Natural killer cell treated with Interleukin-12 subunit alpha and Interleukin-12 subunit beta and Interleukin-15 and Interleukin-18, amount 100 ng/mL, for 72 hours (primary cell): ENCODE data around the gene STRIP1. TPM values are rescaled to one million over a fixed set of nuclear protein-coding genes. Genes with fewer than 3 reads are reported as not detected.

ENCODE experiments used
- ATAC-seq, 2 donors: fragments of 150-1000 bp; cut with Tn5 transposase in 1 of 2; sonication (Bioruptor Pico), chemical (Tn5 transposase) in 1 of 2; 2 replicates each; pipeline ENCODE4 v1.10.0; 2021
- DNase-seq: peaks from one replicate; pipeline ENCODE4 v3.0.0; 2022; ENCODE audit warnings: low spot score
- H3K27ac Mint-ChIP-seq, 2 donors: 1 replicate in 1 of 2; 2 replicates in 1 of 2; pipeline ENCODE4 v1.8.0; 2022; ENCODE audit warnings: mixed read lengths in 2 of 2, mild to moderate bottlenecking in 1 of 2, moderate library complexity in 1 of 2
- H3K27me3 Mint-ChIP-seq, 2 donors: 1 replicate in 1 of 2; 2 replicates in 1 of 2; pipeline ENCODE4 v1.8.0; 2022; ENCODE audit warnings: mixed read lengths in 2 of 2
- H3K36me3 Mint-ChIP-seq: one replicate; pipeline ENCODE4 v1.8.0; 2022; ENCODE audit warnings: mixed read lengths
- H3K4me1 Mint-ChIP-seq, 2 donors: 1 replicate in 1 of 2; 2 replicates in 1 of 2; pipeline ENCODE4 v1.8.0; 2022; ENCODE audit warnings: low read depth in 2 of 2, mixed read lengths in 2 of 2, mild to moderate bottlenecking in 1 of 2
- H3K4me3 Mint-ChIP-seq: one replicate; pipeline ENCODE4 v1.8.0; 2022; ENCODE audit warnings: mixed read lengths
- H3K9me3 Mint-ChIP-seq: 2 replicates; pipeline ENCODE4 v1.8.0; 2022; ENCODE audit warnings: mixed read lengths
- total RNA-seq, 2 donors: library from RNA; stranded (reverse); gene quantifications; one replicate each; pipeline ENCODE4 v1.2.3, GENCODE V29; 2022

STRIP1 gene
- total RNA-seq, 2 donors from 2014 or later, result 38.9 to 57.0 TPM

DNA sequence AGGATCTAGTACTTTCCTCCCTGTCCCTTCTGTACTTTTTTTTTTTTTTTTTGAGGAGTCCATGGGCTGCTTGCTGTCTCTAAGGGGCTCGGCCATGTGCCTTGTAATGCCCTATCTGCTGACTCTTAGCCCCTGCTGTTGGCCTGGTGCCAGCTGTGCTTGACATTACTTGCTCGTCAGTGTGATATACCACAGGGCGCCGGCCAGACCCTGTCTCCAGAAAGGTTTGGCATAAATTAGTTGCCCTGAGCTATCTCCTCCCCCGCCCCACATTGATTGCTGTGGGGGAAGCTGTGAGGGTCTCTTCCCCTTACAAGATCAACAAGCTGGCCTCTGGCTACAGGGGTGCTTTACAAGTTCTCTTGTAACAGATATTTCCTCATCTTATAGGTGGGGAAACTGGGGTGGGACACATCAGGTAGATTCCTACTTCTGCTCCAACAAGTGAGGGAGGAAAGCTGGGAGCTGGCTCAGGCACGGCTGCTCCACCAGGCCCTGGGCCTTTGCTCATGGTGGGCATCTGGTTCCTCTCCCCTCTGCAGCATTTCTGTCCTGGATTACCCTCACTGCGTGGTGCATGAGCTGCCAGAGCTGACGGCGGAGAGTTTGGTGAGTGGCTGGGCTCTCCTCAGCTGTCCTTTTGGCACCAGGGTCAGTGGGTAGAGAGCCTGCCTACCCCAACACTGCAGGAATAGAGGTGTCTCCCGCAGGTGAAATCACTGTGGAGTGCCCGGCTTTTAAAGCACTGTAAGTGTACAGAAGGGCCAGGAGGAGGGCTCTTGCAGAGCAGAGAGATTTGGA is 15.6 kb downstream of the STRIP1 start:
- H3K4me1 Mint-ChIP-seq, result no peaks in the 10 kb centered on the region
- H3K9me3 Mint-ChIP-seq, result no peaks in the 10 kb centered on the region
- no peaks in the 10 kb centered on the region for H3K27me3 Mint-ChIP-seq
- H3K4me3 Mint-ChIP-seq, result no peak overlapping the region
- no peak overlapping the region for H3K27ac Mint-ChIP-seq
- peaks cover 25% of the 10 kb centered on the region for H3K36me3 Mint-ChIP-seq
- DNase-seq, result no peak
- no peak for ATAC-seq

DNA sequence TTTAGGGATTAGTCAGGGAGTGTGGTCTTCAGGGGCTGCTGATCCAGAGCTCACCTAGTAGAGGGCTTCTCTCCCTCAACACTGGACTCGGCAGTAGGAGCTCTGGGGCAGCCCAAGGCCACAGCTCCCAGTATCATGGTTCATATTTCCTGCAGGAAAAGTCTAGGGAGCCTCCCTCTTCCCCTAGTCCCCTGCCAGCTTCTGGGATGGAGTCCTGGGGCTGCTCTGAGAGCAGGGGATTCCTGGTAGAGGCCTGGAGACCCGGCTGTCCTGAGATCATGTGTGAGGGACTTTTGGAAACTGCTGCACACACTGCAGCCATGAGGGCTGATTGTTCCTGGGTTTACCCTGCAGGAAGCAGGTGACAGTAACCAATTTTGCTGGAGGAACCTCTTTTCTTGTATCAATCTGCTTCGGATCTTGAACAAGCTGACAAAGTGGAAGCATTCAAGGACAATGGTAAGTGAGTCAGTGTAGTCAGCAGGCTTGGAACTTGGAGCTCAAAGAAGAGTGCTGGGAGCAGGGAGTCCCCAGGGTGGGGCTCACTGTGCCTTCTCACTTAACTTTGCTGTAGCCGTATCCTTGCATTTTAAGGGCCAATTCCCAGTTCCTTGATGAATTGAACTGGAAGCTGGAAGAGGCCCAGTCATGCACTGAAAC is 16.3 kb downstream of the STRIP1 start:
- DNase-seq (no peak), ATAC-seq (no peak)
- peaks cover 20% of the 10 kb centered on the region for H3K36me3 Mint-ChIP-seq
- H3K27me3 Mint-ChIP-seq, result no peaks in the 10 kb centered on the region
- no peaks in the 10 kb centered on the region for H3K9me3 Mint-ChIP-seq
- no peak overlapping the region for H3K4me3 Mint-ChIP-seq
- no peaks in the 10 kb centered on the region for H3K4me1 Mint-ChIP-seq
- no peak overlapping the region for H3K27ac Mint-ChIP-seq

DNA sequence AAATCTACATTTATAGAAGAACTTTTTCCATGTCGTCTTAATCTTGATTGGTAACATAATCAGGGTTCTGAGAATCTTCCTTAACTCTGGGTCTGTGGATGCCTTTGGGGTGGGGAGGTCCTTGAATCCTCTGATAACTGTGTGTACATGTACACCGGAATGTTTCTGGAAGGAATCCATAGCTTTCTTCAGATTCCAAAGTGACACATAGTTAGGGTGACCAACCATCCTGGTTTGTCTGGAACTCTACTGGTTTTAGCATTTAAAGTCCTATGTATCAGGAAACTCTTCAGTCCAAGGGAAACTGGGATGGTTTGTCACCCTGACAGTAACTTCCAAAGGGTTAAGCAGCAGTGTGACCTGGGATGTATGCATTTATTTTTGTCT is 16.8 kb downstream of the STRIP1 start:
- Mint-ChIP-seq H3K9me3 (no peaks in the 10 kb centered on the region), H3K36me3 (peaks cover 22% of the 10 kb centered on the region)
- ATAC-seq, result no peak

DNA sequence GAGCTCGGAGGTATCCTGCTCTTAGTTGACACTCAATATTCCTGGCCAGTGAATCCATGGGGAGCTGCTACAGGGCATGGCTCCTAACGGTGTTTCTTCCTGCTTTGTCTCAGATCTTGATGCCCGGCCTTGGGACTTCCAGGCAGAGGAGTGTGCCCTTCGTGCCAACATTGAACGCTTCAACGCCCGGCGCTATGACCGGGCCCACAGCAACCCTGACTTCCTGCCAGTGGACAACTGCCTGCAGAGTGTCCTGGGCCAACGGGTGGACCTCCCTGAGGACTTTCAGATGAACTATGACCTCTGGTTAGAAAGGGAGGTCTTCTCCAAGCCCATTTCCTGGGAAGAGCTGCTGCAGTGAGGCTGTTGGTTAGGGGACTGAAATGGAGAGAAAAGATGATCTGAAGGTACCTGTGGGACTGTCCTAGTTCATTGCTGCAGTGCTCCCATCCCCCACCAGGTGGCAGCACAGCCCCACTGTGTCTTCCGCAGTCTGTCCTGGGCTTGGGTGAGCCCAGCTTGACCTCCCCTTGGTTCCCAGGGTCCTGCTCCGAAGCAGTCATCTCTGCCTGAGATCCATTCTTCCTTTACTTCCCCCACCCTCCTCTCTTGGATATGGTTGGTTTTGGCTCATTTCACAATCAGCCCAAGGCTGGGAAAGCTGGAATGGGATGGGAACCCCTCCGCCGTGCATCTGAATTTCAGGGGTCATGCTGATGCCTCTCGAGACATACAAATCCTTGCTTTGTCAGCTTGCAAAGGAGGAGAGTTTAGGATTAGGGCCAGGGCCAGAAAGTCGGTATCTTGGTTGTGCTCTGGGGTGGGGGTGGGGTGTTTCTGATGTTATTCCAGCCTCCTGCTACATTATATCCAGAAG is 19.4 kb downstream of the STRIP1 start:
- no peak overlapping the region for H3K27ac Mint-ChIP-seq
- DNase-seq (peak; percentile 71), ATAC-seq (peak; percentile 67 to 79)
- no peaks in the 10 kb centered on the region for H3K9me3 Mint-ChIP-seq
- no peaks in the 10 kb centered on the region for H3K27me3 Mint-ChIP-seq
- peaks cover 29% of the 10 kb centered on the region for H3K36me3 Mint-ChIP-seq
- no peak overlapping the region for H3K4me3 Mint-ChIP-seq
- H3K4me1 Mint-ChIP-seq, result no peaks in the 10 kb centered on the region

More for the DNA sequence above, 16.8 kb downstream of the STRIP1 start:
- H3K4me3 Mint-ChIP-seq, result no peak overlapping the region
- no peaks in the 10 kb centered on the region for H3K27me3 Mint-ChIP-seq
- DNase-seq, result no peak
- no peaks in the 10 kb centered on the region for H3K4me1 Mint-ChIP-seq
- no peak overlapping the region for H3K27ac Mint-ChIP-seq

DNA sequence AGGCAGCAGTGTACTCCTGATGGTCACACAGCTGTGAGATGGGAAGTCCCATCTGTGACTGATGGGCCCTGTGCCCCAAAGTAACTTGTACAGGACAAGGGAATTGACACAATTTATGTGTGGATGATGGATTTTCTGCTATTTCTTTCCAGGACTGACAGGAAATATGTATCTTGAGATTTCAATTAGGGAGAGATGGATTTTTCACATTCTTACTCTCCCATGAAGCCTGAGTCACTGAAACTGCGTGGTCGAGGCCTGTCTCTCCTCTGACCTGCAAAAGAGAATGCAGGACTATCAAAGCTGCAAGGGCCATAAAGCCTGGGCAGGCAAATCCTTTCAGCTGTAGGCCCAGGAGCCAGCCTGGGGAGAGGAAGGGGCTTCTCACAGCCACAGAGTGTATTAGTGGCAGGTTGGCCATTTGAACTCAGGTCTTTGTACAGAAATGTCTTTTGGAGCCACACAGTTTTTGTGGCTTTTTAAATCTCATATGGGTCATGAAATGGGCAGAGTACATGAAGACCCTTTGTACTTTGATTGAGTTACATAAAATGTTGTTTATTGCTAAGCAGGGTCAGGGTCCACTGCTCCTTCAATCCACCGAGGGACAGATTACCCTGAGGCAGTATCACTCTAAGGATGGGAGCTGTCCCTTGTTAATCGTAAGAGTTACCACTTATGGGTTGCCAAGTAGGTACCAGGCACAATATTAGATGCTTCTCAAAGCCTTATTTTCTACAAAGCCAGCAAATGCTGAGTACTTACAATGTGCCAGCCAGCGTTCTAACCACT is 21.3 kb downstream of the STRIP1 start:
- H3K4me3 Mint-ChIP-seq, result no peak overlapping the region
- DNase-seq (no peak), ATAC-seq (no peak)
- no peaks in the 10 kb centered on the region for H3K9me3 Mint-ChIP-seq
- no peak overlapping the region for H3K27ac Mint-ChIP-seq
- peaks cover 4 to 5% of the 10 kb centered on the region in 2 donors for H3K4me1 Mint-ChIP-seq
- H3K36me3 Mint-ChIP-seq, result peaks cover 28% of the 10 kb centered on the region
- no peaks in the 10 kb centered on the region for H3K27me3 Mint-ChIP-seq

DNA sequence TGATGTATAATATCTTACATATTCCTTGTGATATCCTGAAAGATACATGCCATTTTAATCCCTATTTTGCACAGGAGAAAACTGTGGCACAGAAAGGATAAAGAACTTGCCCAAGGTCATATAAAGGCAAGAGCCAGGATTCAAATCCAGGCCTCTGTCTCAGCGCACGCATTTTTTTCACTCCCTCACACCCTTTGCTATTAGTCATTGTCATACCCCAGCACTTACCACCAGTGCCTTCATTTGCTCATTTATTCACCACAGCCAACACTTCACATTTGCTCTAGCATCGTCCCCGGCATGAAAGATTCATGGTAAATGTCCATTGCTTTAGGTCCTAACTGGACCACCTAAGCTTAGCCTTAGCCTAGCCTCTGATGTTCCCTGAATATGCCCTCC is 21.9 kb downstream of the STRIP1 start:
- Mint-ChIP-seq H3K36me3 (peaks cover 28% of the 10 kb centered on the region), H3K4me1 (peaks cover 4 to 5% of the 10 kb centered on the region in 2 donors)

DNA sequence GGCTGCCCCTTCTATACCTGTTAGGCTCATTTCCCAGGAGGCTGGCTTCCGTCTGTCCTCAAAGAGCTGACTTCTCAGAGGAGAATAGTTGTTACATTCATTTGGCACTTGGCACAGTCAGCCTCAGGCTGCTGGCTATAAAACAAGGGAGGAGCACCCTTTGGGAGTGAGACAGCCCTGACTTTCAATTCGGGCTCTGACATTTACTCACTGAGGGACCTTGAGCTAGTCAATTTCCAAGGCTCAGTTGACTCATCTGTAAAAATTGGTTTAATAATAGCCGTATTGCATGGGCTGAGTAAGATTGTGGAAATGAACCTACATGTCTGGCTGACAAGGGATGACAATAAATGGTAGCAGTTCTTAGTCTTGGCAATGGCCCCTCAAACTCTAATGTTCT is 22.4 kb downstream of the STRIP1 start:
- no peak for DNase-seq
- peaks cover 4 to 5% of the 10 kb centered on the region in 2 donors for H3K4me1 Mint-ChIP-seq
- no peak for ATAC-seq
- H3K27me3 Mint-ChIP-seq, result no peaks in the 10 kb centered on the region
- H3K36me3 Mint-ChIP-seq, result peaks cover 27% of the 10 kb centered on the region
- H3K27ac Mint-ChIP-seq, result peak overlapping the region in 1 of 2 donors; percentile 61
- no peaks in the 10 kb centered on the region for H3K9me3 Mint-ChIP-seq
- no peak overlapping the region for H3K4me3 Mint-ChIP-seq

More for the DNA sequence above, 21.9 kb downstream of the STRIP1 start:
- no peak for ATAC-seq
- peak overlapping the region in 1 of 2 donors; percentile 61 for H3K27ac Mint-ChIP-seq
- DNase-seq, result no peak
- H3K27me3 Mint-ChIP-seq, result no peaks in the 10 kb centered on the region
- H3K4me3 Mint-ChIP-seq, result no peak overlapping the region
- no peaks in the 10 kb centered on the region for H3K9me3 Mint-ChIP-seq

DNA sequence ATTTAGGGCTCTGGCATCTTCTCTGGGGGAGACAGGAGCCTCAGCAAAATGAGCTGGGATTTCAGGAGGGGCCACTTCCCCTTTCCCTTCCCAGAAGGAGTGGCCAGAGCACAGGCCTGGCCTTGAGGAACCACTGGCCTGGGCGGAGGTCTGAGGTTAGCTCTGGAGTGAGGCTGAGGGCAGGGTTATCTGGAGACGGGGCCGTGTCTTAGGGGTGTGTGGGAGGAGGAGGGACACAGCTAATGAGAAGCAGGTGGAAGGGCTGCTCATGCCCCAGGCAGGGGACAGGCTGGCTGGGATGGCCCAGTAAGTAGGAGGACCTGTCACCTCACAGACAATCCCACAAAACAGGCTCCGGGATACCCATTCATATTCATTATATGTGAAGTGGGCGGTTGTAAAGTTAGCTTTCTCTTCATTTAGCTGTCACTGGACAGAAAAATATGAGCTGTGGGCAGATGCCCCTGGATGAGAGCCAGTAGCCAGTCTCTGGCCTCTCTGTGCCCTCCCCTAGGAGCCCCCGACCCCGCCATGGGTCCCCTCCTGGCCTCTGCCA is 23.6 kb downstream of the STRIP1 start:
- Mint-ChIP-seq H3K4me3 (no peak overlapping the region), H3K36me3 (peaks cover 17% of the 10 kb centered on the region), H3K9me3 (no peaks in the 10 kb centered on the region), H3K27me3 (no peaks in the 10 kb centered on the region), H3K27ac (peak overlapping the region in 1 of 2 donors; percentile 48), H3K4me1 (peaks cover 4 to 5% of the 10 kb centered on the region in 2 donors)
- DNase-seq (no peak), ATAC-seq (no peak)

DNA sequence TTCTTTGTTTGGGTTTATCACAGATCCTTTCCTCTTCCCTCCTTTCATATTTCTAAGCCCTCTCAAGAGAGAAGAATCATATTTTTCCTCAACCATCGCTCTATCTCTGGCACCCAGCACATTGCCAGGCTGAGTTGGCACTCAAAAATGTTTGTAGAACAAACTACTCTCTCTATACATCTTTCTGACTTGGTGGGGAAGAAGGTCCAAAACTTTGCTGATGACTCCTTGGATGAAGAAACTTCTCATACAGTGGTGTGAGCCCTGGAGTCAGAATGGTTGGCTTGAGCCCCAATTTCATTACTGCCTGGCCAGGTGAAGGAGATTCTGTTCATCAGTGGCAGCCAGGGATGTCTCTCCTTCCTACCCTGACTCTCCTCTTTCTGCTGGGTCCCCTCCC is 24.2 kb downstream of the STRIP1 start:
- no peak for DNase-seq
- no peak overlapping the region for H3K4me3 Mint-ChIP-seq
- peaks cover 16% of the 10 kb centered on the region for H3K36me3 Mint-ChIP-seq
- H3K27me3 Mint-ChIP-seq, result no peaks in the 10 kb centered on the region
- no peaks in the 10 kb centered on the region for H3K9me3 Mint-ChIP-seq
- peaks cover 4 to 5% of the 10 kb centered on the region in 2 donors for H3K4me1 Mint-ChIP-seq
- H3K27ac Mint-ChIP-seq, result peak overlapping the region in 1 of 2 donors; percentile 45
- ATAC-seq, result no peak

DNA sequence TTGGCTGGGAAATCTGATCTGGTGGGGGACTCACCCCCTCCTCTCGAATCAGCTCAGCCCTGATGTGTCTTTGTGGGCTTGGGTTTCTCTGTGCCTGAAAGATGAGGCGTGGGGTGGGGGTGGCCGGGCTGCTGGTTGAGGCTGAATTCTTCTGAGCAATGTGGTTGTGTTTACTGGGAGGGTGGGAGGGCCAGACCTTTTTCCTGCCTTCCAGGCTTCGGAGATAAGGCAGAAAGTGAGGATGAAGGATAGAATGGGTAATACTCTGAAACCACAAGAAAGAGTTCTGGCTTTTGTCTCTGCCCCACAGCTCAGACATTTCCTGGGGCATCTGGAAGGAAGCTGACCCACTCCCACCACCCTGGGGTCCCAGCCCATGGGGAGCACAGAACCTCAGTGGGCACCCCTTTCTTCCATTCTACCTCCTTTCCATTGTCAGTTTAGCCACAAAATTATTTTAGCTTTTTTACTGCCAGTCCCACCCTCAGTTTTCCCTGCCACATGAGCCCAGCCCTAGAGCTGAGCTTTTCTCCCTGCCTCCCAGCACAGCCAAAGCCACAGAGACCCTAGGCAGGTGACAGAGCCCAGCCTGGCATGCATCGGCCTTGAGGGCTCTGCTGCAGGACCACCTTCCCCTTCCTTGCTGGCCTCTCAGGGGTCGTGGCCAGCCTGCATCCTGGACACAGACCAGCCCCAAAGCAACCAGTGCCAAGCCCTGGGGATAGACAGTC is 24.9 kb downstream of the STRIP1 start:
- Mint-ChIP-seq H3K4me3 (no peak overlapping the region), H3K36me3 (peaks cover 16% of the 10 kb centered on the region), H3K27me3 (no peaks in the 10 kb centered on the region), H3K4me1 (peaks cover 4 to 5% of the 10 kb centered on the region in 2 donors), H3K9me3 (no peaks in the 10 kb centered on the region), H3K27ac (no peak overlapping the region)
- DNase-seq (no peak), ATAC-seq (no peak)

DNA sequence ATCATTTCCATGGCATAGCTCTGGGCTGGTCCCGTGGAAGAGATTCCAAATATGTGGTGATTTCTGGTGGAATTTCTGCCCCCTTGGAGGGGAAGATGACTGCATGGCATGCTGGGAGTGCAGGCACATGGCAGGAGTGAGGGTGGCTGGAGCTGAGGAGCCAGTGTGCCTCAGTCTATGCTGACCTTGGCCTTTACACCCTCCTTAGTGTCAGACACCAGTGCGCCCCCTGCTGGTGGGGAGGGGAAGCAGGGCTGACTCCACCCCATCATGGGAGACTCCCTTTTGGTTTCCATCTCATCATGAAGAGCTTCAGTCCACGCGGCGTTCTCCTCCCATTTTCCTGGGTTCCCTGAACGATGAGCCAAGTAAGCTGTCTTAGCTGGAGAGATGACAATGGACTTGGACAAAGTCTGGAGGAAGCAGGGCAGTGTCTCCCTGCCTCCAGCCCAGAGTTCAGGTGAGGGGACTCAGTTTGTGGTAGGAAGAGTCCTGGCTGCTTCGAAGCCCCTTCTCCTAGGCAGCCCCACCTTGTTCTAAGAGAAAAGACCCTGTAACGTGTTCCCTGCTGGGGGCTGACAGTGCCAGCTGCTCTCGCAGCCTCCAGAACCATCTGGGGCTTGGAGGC is 25.7 kb downstream of the STRIP1 start:
- Mint-ChIP-seq H3K9me3 (no peaks in the 10 kb centered on the region), H3K36me3 (peaks cover 16% of the 10 kb centered on the region), H3K4me1 (peaks cover 4 to 5% of the 10 kb centered on the region in 2 donors), H3K27ac (no peak overlapping the region), H3K4me3 (no peak overlapping the region), H3K27me3 (no peaks in the 10 kb centered on the region)
- ATAC-seq (peak; percentile 65 to 67), DNase-seq (peak; percentile 77)

DNA sequence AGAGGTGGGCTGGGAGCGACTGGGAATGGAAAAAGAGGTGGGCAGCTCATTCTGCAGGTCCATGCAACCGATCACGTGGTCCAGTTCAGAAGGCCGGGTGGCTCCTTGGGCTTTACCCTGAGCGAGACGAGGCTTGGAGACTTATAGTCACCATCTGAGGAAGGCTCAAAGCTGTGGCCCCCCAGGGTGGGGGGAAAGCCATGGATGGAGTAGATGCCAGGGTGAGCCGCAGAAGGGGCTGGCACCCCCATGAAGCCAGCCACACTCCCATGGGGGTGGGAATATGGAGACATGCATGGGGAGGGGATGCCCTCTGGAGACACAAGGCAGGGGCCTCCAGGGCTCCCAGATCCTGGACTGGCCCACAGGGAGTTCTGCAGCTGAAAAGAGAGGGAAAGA is 26.2 kb downstream of the STRIP1 start:
- DNase-seq (no peak), ATAC-seq (no peak)
- Mint-ChIP-seq H3K27me3 (no peaks in the 10 kb centered on the region), H3K36me3 (peaks cover 16% of the 10 kb centered on the region), H3K9me3 (no peaks in the 10 kb centered on the region), H3K27ac (no peak overlapping the region), H3K4me1 (peaks cover 4 to 5% of the 10 kb centered on the region in 2 donors), H3K4me3 (no peak overlapping the region)
